Daoy (cell line): ENCODE results near the gene FRMPD2. TPM values are rescaled to one million over a fixed set of nuclear protein-coding genes. Genes with fewer than 3 reads are reported as not detected.
"Not testable (repeated sequence)": the region's sequence is repeated elsewhere in the genome, so short reads cannot be mapped to it uniquely, and the experiment has no call there.

Experiments
- DNase-seq: peaks from one replicate; pipeline ENCODE4 v3.0.0-alpha.2; 2015; ENCODE audit warnings: low read depth
- total RNA-seq: library from RNA; depleted of rRNA; stranded (reverse); fragments of >200 nt; shearing (Covaris generic); gene quantifications from 2 replicates; pipeline ENCODE4 v1.2.3, GENCODE V29; 2014

Gene FRMPD2
- total RNA-seq, 1 experiment from 2014 or later: not detected

DNA sequence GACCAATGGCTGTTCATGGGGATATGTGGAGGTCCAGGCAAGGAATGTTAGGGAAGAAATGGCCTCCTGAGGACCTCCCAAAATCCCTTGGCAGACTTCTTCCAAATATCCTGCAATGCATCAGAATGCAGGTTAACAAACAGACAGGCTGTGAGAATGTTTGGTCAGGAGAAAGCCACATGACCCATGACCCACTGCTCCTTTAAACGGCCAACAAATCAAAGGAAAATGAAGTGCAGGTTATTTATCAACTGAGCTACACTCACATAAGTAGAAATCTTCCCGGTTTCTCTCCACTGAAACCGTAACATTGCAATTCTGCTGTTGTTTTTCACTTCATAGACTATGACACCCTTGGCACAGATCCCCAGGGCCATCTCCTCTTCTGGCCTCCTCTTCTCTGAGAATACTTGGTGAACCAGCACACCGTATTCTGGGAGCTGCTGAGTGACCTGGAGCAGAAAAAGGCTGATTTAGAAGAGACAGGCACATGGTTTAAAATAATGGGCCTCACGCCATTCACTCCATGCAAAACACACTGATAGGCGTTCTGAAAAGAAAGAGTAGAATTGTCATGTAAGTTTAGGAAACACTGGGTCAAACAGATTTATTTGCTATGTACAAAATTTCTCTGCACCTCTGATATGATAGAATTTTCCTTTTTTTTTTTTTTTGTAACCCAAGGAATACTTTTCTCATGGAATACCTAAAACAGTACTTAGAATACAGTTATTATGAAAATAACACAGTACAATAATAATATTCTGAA, 67.8 kb downstream of the FRMPD2 start:
- DNase-seq: no peak

- DNase-seq: no peak
These were observed 68.6 kb downstream of the FRMPD2 start for GRCh38 chr10:48205918-48206317.

DNA sequence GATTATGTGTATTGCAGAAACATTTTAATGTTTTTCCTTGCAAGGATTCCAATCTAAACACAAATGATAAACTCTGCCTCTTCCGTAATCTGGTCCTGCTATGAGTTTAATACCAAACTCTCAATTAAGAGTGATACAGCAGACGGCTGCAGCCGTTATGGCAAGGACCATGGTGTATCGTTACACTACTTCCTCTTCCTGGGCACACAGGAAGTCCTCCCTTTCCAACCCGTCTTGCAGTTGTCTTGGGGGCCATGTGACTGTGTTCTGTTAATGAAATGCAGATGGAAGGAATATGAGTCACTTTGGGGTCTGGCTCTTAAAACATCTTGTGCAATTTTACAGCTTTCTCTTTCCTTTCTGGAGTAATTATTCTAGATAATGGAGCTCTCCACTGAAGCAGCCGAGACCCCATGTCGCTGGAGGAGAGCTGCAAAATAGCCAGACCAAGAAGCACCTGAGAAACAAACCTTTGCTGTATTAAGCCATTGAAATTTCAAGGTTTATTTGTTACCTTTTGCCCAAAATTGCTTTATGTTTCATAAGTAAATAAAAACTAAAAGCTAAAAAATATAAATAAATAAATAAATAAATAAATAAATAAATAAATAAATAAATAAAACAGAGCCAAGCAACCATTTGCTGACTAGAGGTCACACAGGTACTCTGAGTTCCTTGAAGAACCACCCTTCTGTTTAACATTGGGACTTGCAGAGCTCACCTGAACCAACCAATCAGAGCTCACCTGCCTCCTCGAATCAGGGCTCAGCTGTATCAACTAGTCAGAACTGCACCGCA, 74.7 kb downstream of the FRMPD2 start:
- DNase-seq: peak; percentile 47

DNA sequence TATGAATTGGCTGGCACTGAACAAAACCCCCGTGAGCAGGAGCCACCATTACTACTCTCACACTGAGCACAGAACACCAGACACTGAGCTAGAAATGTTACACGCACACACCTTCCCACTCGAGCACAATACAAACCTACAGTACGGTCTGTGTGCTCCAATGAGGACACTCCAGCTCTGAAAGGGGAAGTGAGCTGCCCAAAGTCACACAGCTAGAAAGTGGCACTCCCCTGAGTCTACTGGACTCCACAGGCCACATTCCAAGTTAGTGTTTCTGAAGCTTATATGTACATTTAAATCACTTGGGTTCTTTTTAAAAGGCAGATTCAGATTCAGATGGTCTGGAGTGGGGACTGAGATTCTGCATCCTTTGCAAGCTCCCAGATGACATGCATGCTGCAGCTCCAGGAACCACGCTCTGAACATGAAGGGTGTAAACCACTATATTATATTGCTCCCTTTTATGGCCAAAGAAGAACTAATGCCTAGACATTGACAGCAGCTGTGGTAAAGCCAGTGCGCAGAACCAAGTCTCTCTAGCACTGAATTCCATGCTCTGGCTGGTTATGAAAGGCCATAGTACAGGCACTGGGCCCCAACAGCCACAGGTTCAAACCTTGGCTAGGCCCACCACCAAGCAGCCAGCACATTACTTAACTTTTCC, 77.1 kb downstream of the FRMPD2 start:
- no peak for DNase-seq

DNA sequence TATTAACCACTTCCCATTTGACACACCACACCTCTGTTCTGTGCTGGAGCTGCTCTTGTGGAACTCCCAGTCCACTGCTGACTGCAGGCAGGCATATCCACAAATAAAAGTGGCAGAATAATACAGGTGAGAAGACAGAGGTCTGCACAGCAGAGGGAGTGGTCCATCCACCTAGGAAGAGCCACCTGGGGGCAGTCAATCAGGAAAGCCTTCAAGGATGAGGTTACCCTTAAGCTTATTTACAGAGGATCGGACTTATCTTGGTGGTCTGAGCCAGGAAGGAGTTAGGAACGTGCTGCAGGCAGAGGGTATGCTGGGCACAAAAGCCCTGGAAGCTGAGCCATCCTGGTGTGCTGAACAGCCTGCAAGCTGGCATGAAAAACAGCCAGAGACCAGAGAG, 78.7 kb downstream of the FRMPD2 start:
- no peak for DNase-seq

GRCh38 chr10:48194830-48195229, 79.7 kb downstream of the FRMPD2 start:
- no peak for DNase-seq

GRCh38 chr10:48193556-48193955, 80.9 kb downstream of the FRMPD2 start:
- no peak for DNase-seq

GRCh38 chr10:48192881-48193450, 81.5 kb downstream of the FRMPD2 start:
- no peak for DNase-seq

- no peak for DNase-seq
These were observed 86.6 kb downstream of the FRMPD2 start for GRCh38 chr10:48187713-48188485.

DNA sequence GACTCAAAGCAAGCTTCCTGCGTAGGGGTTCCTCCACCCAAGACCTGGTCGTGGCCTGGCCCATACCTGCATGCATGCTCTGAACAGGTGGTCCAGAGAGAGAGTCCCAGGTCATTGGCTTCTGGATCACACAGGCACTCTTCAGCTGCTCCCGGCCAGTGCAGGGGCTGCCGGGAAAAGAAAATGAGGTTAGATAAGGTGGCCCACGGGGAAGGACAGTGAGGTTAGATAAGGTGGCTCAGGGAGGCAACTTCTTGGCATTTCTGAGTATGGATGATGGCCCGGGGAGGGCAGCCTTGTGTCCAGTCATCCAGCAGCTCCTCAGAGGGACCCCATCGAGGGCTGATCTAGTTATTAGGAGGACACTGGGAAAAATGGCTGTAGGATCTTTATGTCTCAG, 87.4 kb downstream of the FRMPD2 start:
- no peak for DNase-seq

- not testable (repeated sequence) for DNase-seq
These were observed 88.2 kb downstream of the FRMPD2 start for GRCh38 chr10:48186264-48186804.

GRCh38 chr10:48184224-48184623, 90.3 kb downstream of the FRMPD2 start:
- DNase-seq: no peak

DNA sequence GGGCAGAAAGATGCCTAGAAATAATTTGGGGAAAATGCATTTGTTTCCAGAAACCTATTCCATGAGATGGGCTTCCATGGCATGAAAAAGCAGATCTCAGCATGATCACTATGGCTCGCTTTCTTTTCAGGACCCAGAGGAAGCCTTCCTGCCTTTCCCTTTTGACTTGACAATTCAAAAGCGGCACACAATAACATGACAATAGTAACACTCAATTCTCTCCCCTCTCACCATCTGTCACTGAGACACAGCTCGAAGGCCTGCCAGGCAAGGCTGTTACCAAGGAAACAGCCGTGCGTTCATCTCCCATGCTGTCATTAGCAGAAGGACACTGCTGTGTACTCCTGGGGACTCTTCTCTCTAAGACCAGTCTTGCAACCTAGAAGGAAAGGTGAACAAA, 101.8 kb downstream of the FRMPD2 start:
- DNase-seq: not testable (repeated sequence)

DNA sequence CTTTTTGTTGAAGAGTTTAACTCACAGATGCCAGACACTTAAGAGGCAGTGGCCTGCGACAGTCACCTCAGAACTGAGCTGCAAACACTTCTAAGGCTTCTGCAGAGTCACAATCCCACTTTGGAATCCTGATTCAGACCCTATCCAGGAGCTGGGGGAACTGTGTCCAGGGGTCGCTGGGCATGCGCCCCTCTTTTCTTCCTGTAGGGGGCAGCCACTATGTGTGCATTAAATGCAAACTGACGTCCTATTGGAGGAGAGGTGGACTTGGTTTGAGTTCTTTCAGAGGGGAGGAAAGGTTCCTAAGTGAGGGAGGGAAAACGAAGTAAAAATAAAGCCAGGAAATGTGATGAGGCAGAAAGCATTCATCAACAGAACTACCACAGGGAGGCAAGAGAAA, 113.8 kb downstream of the FRMPD2 start:
- not testable (repeated sequence) for DNase-seq

DNA sequence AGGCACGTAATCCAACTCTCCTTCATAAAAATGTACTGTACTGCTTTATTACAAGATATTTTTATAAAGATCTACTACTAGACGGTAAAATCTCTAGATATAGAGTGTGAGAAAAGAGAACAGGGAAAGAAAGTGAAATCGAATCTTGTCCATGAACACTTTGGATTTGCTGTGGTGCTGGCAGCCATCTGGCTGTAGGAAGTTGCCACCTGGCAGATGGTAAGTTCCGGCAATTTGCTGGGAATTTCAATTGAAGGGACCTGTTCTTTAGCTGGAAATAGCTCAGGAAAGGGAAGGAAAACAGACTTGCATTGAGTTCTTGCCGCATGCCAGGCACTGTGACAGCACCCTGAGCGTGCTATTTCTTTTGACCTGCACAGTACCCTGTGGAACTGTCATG, 114.3 kb downstream of the FRMPD2 start:
- not testable (repeated sequence) for DNase-seq

- not testable (repeated sequence) for DNase-seq
These were observed 120.0 kb downstream of the FRMPD2 start for GRCh38 chr10:48154211-48155140.

- not testable (repeated sequence) for DNase-seq
These were observed 126.9 kb downstream of the FRMPD2 start for GRCh38 chr10:48147643-48148042.

DNA sequence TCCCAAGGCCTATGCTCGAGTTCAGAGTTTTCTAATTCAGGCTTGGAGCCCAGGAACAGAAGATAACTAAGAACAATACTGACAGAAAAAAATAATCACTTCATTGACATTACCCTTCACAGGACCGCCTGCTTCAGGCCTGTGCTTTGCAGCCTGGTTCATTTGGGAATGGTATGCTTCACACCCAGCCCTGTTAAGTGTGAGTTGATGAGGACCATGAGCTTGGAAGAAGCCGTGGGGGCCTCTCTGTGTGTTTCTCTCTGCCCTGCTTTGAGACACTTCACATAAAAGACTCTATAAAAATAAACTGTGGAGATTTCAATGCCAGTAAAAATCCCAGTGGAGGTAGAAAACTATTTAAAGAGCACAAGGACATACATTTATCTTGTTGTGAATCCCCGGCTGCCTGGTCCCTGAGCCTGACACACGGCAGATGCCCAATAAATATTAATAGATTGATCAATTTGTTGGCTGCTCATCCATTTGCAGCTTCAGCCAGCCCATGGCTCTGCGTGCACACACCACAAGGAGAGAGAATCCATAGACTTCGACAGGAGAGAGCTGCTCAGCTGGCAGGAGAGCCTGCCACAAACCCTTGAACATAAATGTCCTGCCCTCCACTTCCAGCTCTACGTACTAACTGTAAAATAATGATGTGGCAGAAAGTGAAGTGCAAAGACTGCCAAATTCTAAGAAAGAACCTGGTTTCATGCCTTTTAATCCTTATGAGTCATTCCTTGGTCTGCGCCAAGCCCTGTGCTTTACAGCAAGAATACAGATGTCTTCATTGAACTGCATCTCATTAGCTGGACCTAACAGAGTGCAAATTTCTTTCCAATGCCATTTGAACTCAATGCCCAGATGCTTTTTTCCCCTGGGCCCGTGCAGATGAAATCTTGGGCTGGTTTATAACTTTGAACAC, 130.5 kb downstream of the FRMPD2 start:
- DNase-seq: not testable (repeated sequence)

DNA sequence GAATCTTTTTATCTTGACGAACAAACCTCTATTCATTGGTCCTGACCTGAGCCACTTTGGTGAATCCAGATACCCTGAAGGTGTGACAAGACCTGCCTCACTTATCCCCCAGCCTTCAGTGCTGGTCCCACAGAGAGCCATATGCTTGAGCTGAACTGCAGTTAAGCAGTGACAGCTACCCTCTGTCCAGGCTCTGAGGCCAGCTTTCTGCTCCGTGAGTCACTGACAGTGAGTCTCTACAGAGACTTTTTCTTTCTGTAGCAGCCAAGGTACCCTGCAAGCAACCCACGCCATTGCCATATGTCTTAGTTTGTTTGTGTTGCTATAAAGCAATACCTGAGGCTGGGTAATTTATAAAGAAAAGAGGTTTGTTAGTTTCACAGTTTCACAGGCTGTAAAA, 133.5 kb downstream of the FRMPD2 start:
- DNase-seq: not testable (repeated sequence)
